ENCODE data around the gene LPCAT1. TPM values are rescaled to one million over a fixed set of nuclear protein-coding genes. Genes with fewer than 3 reads are reported as not detected.
A peak's percentile ranks its signal among the peaks of the same experiment; 100 is the strongest.
"Not testable (repeated sequence)": the region's sequence is repeated elsewhere in the genome, so short reads cannot be mapped to it uniquely, and the experiment has no call there.

Gene LPCAT1
- 28.2 TPM for polyA plus RNA-seq (2012; ENCODE audit: insufficient read depth, insufficient read length, low read depth)

- peak; percentile 82 for DNase-seq
- no peak for TF ChIP-seq CTCF (IDR thresholded peaks at IDR 0.05; ENCODE audit: low read depth, low read length)
- Histone ChIP-seq H3K27me3 (no peaks in the 10 kb centered on the region), H3K4me3 (ENCODE audit: low read depth, low read length) (peak within 1 kb of the TSS; percentile 73), H3K36me3 (peaks cover 24% of the 10 kb centered on the region), H3K9me3 (no peaks in the 10 kb centered on the region), H3K4me1 (no peaks in the 10 kb centered on the region)
Observed at GRCh38 chr5:1523793-1524480, at the start of gene LPCAT1. Gene LPCAT1 (minus strand): TSS chr5:1523960. CDS start chr5:1523844, 116 bp downstream.

- not testable (repeated sequence) for H3K4me3 ChIP-seq (ENCODE audit: low read depth, low read length); H3K4me1 ChIP-seq; H3K27me3 ChIP-seq; DNase-seq; H3K36me3 ChIP-seq; H3K9me3 ChIP-seq
Observed at GRCh38 chr5:1571875-1572274, 48.1 kb upstream of the LPCAT1 start.

- H3K27me3 ChIP-seq = no peaks in the 10 kb centered on the region
- TF ChIP-seq CTCF (IDR thresholded peaks at IDR 0.05; ENCODE audit: low read depth, low read length) = no peak
- H3K4me1 ChIP-seq = no peaks in the 10 kb centered on the region; the same call in 1 of the 2 replicates
- no peak overlapping the region for H3K4me3 ChIP-seq (ENCODE audit: low read depth, low read length)
- 0 out of 2 replicates have a peak, but pooled peaks cover 2% of the 10 kb centered on the region for H3K36me3 ChIP-seq
- H3K9me3 ChIP-seq = no peaks in the 10 kb centered on the region
- no peak for DNase-seq
Observed at GRCh38 chr5:1570975-1571374, 47.2 kb upstream of the LPCAT1 start.

GRCh38 chr5:1568201-1568979 is 44.6 kb upstream of the LPCAT1 start:
- H3K27me3 ChIP-seq = no peaks in the 10 kb centered on the region
- H3K9me3 ChIP-seq = no peaks in the 10 kb centered on the region
- DNase-seq = no peak
- H3K4me3 ChIP-seq (ENCODE audit: low read depth, low read length) = no peak overlapping the region
- H3K36me3 ChIP-seq = 0 out of 2 replicates have a peak, but pooled peaks cover 2% of the 10 kb centered on the region
- no peaks in the 10 kb centered on the region; the same call in 1 of the 2 replicates for H3K4me1 ChIP-seq
- no peak for TF ChIP-seq CTCF (IDR thresholded peaks at IDR 0.05; ENCODE audit: low read depth, low read length)

GRCh38 chr5:1567527-1568200 is 43.9 kb upstream of the LPCAT1 start:
- not testable (repeated sequence) for H3K4me3 ChIP-seq (ENCODE audit: low read depth, low read length); H3K9me3 ChIP-seq; DNase-seq; H3K36me3 ChIP-seq; H3K4me1 ChIP-seq; H3K27me3 ChIP-seq

GRCh38 chr5:1565737-1566734 is 42.3 kb upstream of the LPCAT1 start:
- H3K36me3 ChIP-seq = no peaks in the 10 kb centered on the region
- DNase-seq = peak; percentile 63
- H3K4me1 ChIP-seq = no peaks in the 10 kb centered on the region; the same call in 1 of the 2 replicates
- H3K9me3 ChIP-seq = no peaks in the 10 kb centered on the region
- H3K4me3 ChIP-seq (ENCODE audit: low read depth, low read length) = no peak overlapping the region
- no peaks in the 10 kb centered on the region for H3K27me3 ChIP-seq
- no peak for TF ChIP-seq CTCF (IDR thresholded peaks at IDR 0.05; ENCODE audit: low read depth, low read length)

All from BE2C (cell line).